Fibroblast of lung (primary cell): ENCODE measurements around the gene CBY2. TPM values are rescaled to one million over a fixed set of nuclear protein-coding genes. Genes with fewer than 3 reads are reported as not detected.

Experiments used
- DNase-seq, 2 donors: peaks; one replicate each; pipeline versions ENCODE4 v3.0.0 to v3.0.0-alpha.2; 2010; ENCODE audit warnings: low read depth in 2 of 2
- H2AFZ ChIP-seq: 2 replicates; pipeline ENCODE4 v1.5.1; 2012; ENCODE audit warnings: low read length, control low read depth, inconsistent platforms
- H3K27ac ChIP-seq: 2 replicates; pipeline ENCODE4 v1.5.1; 2011; ENCODE audit warnings: low read length, control low read depth; ENCODE audit not compliant: insufficient read depth
- H3K27me3 ChIP-seq: 2 replicates; pipeline ENCODE4 v1.5.1; 2011; ENCODE audit warnings: mild to moderate bottlenecking, low read length; ENCODE audit not compliant: control insufficient read depth, insufficient read depth
- H3K36me3 ChIP-seq: 2 replicates; pipeline ENCODE4 v1.5.1; 2011; ENCODE audit warnings: low read length; ENCODE audit not compliant: control insufficient read depth, insufficient read depth
- H3K4me1 ChIP-seq: 2 replicates; pipeline ENCODE4 v1.5.1; 2011; ENCODE audit warnings: low read length; ENCODE audit not compliant: control insufficient read depth, insufficient read depth; ENCODE audit errors: extremely low read depth
- H3K4me2 ChIP-seq: 2 replicates; pipeline ENCODE4 v1.5.1; 2011; ENCODE audit warnings: low read length, control low read depth; ENCODE audit not compliant: insufficient read depth; ENCODE audit errors: extremely low read depth
- H3K4me3 ChIP-seq, 4 experiments: fragments of 200-600 bp in 1 of 4; sonication (generic) in 1 of 4; replicated peaks in 1 of 4; 2 replicates each; pipeline ENCODE4 v1.5.1; 2011 to 2016; ENCODE audit warnings: low read length in 4 of 4, low read depth in 3 of 4, mild to moderate bottlenecking in 3 of 4, control low read depth in 2 of 4, inconsistent platforms in 1 of 4, mixed read lengths in 1 of 4; ENCODE audit not compliant: insufficient read depth in 1 of 4; ENCODE audit errors: control extremely low read depth in 1 of 4
- H3K79me2 ChIP-seq: 2 replicates; pipeline ENCODE4 v1.5.1; 2012; ENCODE audit warnings: mild to moderate bottlenecking, low read length, inconsistent platforms; ENCODE audit not compliant: control insufficient read depth, insufficient read depth
- H3K9ac ChIP-seq: 2 replicates; pipeline ENCODE4 v1.5.1; 2011; ENCODE audit warnings: mild to moderate bottlenecking, low read length, control low read depth; ENCODE audit not compliant: insufficient read depth
- H3K9me3 ChIP-seq: 2 replicates; pipeline ENCODE4 v1.5.1; 2012; ENCODE audit warnings: low read depth, low read length; ENCODE audit not compliant: control insufficient read depth, insufficient read depth
- H4K20me1 ChIP-seq: 2 replicates; pipeline ENCODE4 v1.5.1; 2011; ENCODE audit warnings: low read length; ENCODE audit not compliant: control insufficient read depth, insufficient read depth; ENCODE audit errors: extremely low read depth
- EZH2 ChIP-seq: IDR thresholded peaks from 2 replicates; pipeline ENCODE4 v1.5.1; 2012; ENCODE audit warnings: low read length, control low read depth, mild to moderate bottlenecking; ENCODE audit errors: missing control alignments
- polyA plus RNA-seq, 2 donors: library from polyadenylated mRNA; depleted of rRNA in 1 of 2; stranded (reverse) in 1 of 2; unstranded in 1 of 2; fragments of >200 nt; gene quantifications; 2 replicates each; pipeline ENCODE4 v1.2.1, GENCODE V29; 2011 to 2012; ENCODE audit warnings: missing spikeins in 1 of 2
- total RNA-seq: library from RNA; depleted of rRNA; stranded (reverse); fragments of >200 nt; gene quantifications from 2 replicates; pipeline ENCODE4 v1.2.1, GENCODE V29; 2014
- TF ChIP-seq, protein P1 (sequence below), 2 donors: IDR thresholded peaks in 1 of 2; conservative IDR thresholded peaks in 1 of 2; 1 replicate in 1 of 2; 2 replicates in 1 of 2; pipeline ENCODE4 v1.5.1; 2011 to 2012; ENCODE audit warnings: low read length in 2 of 2, control low read depth in 1 of 2, inconsistent platforms in 1 of 2, low read depth in 1 of 2, mild to moderate bottlenecking in 1 of 2

The CBY2 gene
- total and polyA plus RNA-seq, 2 donors (not counting 1 experiment from before 2014, with no cell fraction given) = not detected

DNA sequence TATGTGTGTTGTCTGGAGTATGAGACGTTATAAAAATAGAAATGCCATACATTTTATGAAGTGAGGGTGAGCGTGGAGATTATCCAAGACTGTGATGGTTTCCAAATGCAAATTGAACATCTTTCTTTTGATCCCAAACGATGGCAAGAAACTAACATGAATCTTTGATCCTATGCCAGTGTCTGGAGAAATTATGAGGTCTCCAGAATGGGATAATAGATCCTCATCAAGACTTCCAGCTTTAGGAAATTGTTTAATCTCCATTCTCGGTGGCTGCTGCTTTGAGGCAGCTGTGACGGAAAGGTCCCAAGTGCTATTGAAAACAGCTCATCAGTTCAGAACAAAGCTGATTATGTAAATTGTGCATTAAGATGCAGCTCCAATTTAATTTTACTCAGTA lies 30.8 kb downstream of the CBY2 start:
- TF ChIP-seq, protein P1, sequence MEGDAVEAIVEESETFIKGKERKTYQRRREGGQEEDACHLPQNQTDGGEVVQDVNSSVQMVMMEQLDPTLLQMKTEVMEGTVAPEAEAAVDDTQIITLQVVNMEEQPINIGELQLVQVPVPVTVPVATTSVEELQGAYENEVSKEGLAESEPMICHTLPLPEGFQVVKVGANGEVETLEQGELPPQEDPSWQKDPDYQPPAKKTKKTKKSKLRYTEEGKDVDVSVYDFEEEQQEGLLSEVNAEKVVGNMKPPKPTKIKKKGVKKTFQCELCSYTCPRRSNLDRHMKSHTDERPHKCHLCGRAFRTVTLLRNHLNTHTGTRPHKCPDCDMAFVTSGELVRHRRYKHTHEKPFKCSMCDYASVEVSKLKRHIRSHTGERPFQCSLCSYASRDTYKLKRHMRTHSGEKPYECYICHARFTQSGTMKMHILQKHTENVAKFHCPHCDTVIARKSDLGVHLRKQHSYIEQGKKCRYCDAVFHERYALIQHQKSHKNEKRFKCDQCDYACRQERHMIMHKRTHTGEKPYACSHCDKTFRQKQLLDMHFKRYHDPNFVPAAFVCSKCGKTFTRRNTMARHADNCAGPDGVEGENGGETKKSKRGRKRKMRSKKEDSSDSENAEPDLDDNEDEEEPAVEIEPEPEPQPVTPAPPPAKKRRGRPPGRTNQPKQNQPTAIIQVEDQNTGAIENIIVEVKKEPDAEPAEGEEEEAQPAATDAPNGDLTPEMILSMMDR (conservative IDR thresholded peaks at IDR 0.05 in 1 of 2, IDR thresholded peaks at IDR 0.05 in 1 of 2; ENCODE audit: low read depth in 1 of 2, low read length in 2 of 2) = no peak
- no peak for TF ChIP-seq EZH2
- no peak overlapping the region for H3K4me2 ChIP-seq
- no peaks in the 10 kb centered on the region for H3K79me2 ChIP-seq
- H3K27me3 ChIP-seq = no peaks in the 10 kb centered on the region
- no peak overlapping the region for H2AFZ ChIP-seq
- no peak for DNase-seq
- H3K9ac ChIP-seq = no peak overlapping the region
- no peak overlapping the region for H3K4me3 ChIP-seq
- H3K4me1 ChIP-seq = no peaks in the 10 kb centered on the region
- H3K27ac ChIP-seq = no peak overlapping the region
- H4K20me1 ChIP-seq = no peaks in the 10 kb centered on the region
- no peaks in the 10 kb centered on the region for H3K36me3 ChIP-seq
- H3K9me3 ChIP-seq = no peaks in the 10 kb centered on the region

DNA sequence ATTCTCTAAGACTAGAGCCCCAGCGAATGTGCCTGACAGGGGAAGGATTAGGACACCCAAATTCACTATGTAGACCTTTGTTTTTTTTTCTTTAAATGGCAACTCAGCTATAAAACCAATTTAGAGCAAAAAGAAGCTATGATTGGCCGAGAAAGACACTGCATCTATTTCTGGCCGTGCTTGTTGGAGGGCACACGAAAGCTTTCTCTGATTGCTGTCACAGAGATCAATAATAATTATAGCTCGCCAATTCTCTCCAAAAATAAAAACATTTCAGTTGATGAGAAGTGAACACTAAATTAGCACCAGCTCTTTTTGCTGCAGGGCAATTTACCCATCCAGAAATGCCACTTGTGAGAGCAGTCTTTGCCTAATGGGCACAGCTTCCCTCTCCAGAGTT lies 31.2 kb downstream of the CBY2 start:
- H3K79me2 ChIP-seq = no peaks in the 10 kb centered on the region
- H3K4me3 ChIP-seq = no peak overlapping the region
- TF ChIP-seq, protein P1 (conservative IDR thresholded peaks at IDR 0.05 in 1 of 2, IDR thresholded peaks at IDR 0.05 in 1 of 2; ENCODE audit: low read depth in 1 of 2, low read length in 2 of 2) = no peak
- TF ChIP-seq EZH2 = no peak
- no peaks in the 10 kb centered on the region for H3K4me1 ChIP-seq
- H4K20me1 ChIP-seq = no peaks in the 10 kb centered on the region
- no peak overlapping the region for H3K4me2 ChIP-seq
- H2AFZ ChIP-seq = no peak overlapping the region
- H3K9ac ChIP-seq = no peak overlapping the region
- H3K9me3 ChIP-seq = no peaks in the 10 kb centered on the region
- no peaks in the 10 kb centered on the region for H3K27me3 ChIP-seq
- H3K27ac ChIP-seq = no peak overlapping the region
- DNase-seq = no peak
- H3K36me3 ChIP-seq = no peaks in the 10 kb centered on the region

DNA sequence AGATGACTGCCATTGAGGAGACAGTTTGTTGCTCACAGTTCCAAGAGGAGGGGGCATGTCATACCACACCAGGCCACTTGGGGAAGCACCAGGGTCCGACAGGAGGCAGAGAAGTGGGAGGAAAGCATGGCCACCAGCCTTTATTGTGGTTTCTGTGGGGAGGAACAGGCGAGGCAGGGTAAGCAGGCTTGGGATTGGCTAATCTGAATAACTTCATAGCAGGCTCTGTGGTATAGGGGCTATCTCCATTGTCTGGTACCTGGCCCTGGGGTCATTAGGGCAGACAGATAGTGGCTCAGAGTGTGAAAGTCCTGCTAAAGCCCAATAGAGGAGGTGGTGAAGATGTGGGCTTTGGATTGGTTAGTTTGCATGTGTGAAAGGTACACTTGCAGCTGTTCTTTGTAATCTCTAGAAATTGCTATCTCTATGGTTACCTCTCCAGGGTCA lies 35.5 kb downstream of the CBY2 start:
- Histone ChIP-seq H3K27ac (no peak overlapping the region), H3K27me3 (no peaks in the 10 kb centered on the region), H4K20me1 (no peaks in the 10 kb centered on the region), H3K9me3 (no peaks in the 10 kb centered on the region), H3K79me2 (no peaks in the 10 kb centered on the region), H3K9ac (no peak overlapping the region), H3K4me3 (no peak overlapping the region), H3K4me1 (no peaks in the 10 kb centered on the region), H3K4me2 (no peak overlapping the region), H3K36me3 (no peaks in the 10 kb centered on the region), H2AFZ (no peak overlapping the region)
- no peak for TF ChIP-seq EZH2
- TF ChIP-seq, protein P1 (conservative IDR thresholded peaks at IDR 0.05 in 1 of 2, IDR thresholded peaks at IDR 0.05 in 1 of 2; ENCODE audit: low read depth in 1 of 2, low read length in 2 of 2) = no peak
- DNase-seq = no peak
